Neuronal stem cell (in vitro differentiated cells): ENCODE data around the gene KIF7.

Experiments
- DNase-seq: peaks from one replicate; pipeline ENCODE4 v3.0.0-alpha.2; 2013; ENCODE audit warnings: low spot score
- H2AFZ ChIP-seq: one replicate; pipeline ENCODE4 v1.6.1; 2013; ENCODE audit warnings: mild to moderate bottlenecking, low read length, inconsistent platforms
- H2AK5ac ChIP-seq: 2 replicates; pipeline ENCODE4 v1.6.1; 2013; ENCODE audit warnings: low read depth, mild to moderate bottlenecking, inconsistent platforms, low read length, moderate library complexity, mixed read lengths
- H2BK120ac ChIP-seq: 2 replicates; pipeline ENCODE4 v1.6.1; 2013; ENCODE audit warnings: low read depth, mild to moderate bottlenecking, inconsistent platforms, low read length, moderate library complexity, mixed read lengths
- H2BK12ac ChIP-seq: one replicate; pipeline ENCODE4 v1.6.1; 2013; ENCODE audit warnings: low read length, inconsistent platforms
- H2BK15ac ChIP-seq: 2 replicates; pipeline ENCODE4 v1.6.1; 2013; ENCODE audit warnings: mild to moderate bottlenecking, low read length, inconsistent platforms, mixed read lengths
- H2BK5ac ChIP-seq: one replicate; pipeline ENCODE4 v1.6.1; 2013; ENCODE audit warnings: inconsistent platforms, mild to moderate bottlenecking, low read length, moderate library complexity
- H3K14ac ChIP-seq: one replicate; pipeline ENCODE4 v1.6.1; 2013; ENCODE audit warnings: low read length, inconsistent platforms
- H3K18ac ChIP-seq: 2 replicates; pipeline ENCODE4 v1.6.1; 2013; ENCODE audit warnings: low read length, inconsistent platforms
- H3K23ac ChIP-seq: 2 replicates; pipeline ENCODE4 v1.6.1; 2013; ENCODE audit warnings: low read depth, mild to moderate bottlenecking, mixed read lengths, low read length, inconsistent platforms; ENCODE audit not compliant: poor library complexity
- H3K27ac ChIP-seq: replicated peaks from 3 replicates; pipeline ENCODE4 v1.5.1; 2013; ENCODE audit warnings: low read length, inconsistent platforms
- H3K27me3 ChIP-seq, 3 experiments: 2 replicates each; pipeline ENCODE4 v1.6.1; 2013; ENCODE audit warnings: low read length in 3 of 3, mild to moderate bottlenecking in 2 of 3, inconsistent platforms in 1 of 3, low read depth in 1 of 3, mixed read lengths in 1 of 3, moderate library complexity in 1 of 3; ENCODE audit not compliant: control insufficient read depth in 3 of 3, insufficient read depth in 3 of 3
- H3K36me3 ChIP-seq, 2 donors: replicated peaks in 1 of 2; 2 replicates each; pipeline ENCODE4 v1.6.1; 2013; ENCODE audit warnings: low read length in 2 of 2; ENCODE audit not compliant: control insufficient read depth in 2 of 2, insufficient read depth in 2 of 2
- H3K4ac ChIP-seq: 2 replicates; pipeline ENCODE4 v1.6.1; 2013; ENCODE audit warnings: inconsistent platforms, mild to moderate bottlenecking, low read length, moderate library complexity
- H3K4me1 ChIP-seq, 2 donors: 1 replicate in 1 of 2; 2 replicates in 1 of 2; pipeline ENCODE4 v1.6.1; 2013; ENCODE audit warnings: low read length in 2 of 2, low read depth in 1 of 2; ENCODE audit not compliant: control insufficient read depth in 2 of 2, insufficient read depth in 1 of 2
- H3K4me2 ChIP-seq: one replicate; pipeline ENCODE4 v1.6.1; 2013; ENCODE audit warnings: mild to moderate bottlenecking, low read length, inconsistent platforms; ENCODE audit not compliant: insufficient read depth, poor library complexity, severe bottlenecking
- H3K4me3 ChIP-seq, 2 donors: 2 replicates each; pipeline ENCODE4 v1.5.1; 2013; ENCODE audit warnings: low read length in 2 of 2, mild to moderate bottlenecking in 2 of 2, inconsistent platforms in 1 of 2, moderate library complexity in 1 of 2
- H3K79me1 ChIP-seq: one replicate; pipeline ENCODE4 v1.6.1; 2013; ENCODE audit warnings: low read depth, mild to moderate bottlenecking, inconsistent platforms, low read length, moderate library complexity
- H3K9ac ChIP-seq: one replicate; pipeline ENCODE4 v1.6.1; 2013; ENCODE audit warnings: mild to moderate bottlenecking, low read depth, low read length, inconsistent platforms; ENCODE audit not compliant: poor library complexity
- H3K9me3 ChIP-seq, 2 donors: replicated peaks in 1 of 2; 2 replicates each; pipeline versions ENCODE3 to v1.6.1; 2013; ENCODE audit warnings: low read length in 2 of 2, mild to moderate bottlenecking in 2 of 2, inconsistent platforms in 1 of 2, low read depth in 1 of 2, mixed read lengths in 1 of 2, moderate library complexity in 1 of 2; ENCODE audit not compliant: control insufficient read depth in 2 of 2, insufficient read depth in 1 of 2
- H4K8ac ChIP-seq: one replicate; pipeline ENCODE4 v1.6.1; 2013; ENCODE audit warnings: low read depth, mild to moderate bottlenecking, inconsistent platforms, low read length, moderate library complexity
- H4K91ac ChIP-seq: one replicate; pipeline ENCODE4 v1.6.1; 2013; ENCODE audit warnings: low read length, low read depth, mild to moderate bottlenecking, inconsistent platforms; ENCODE audit not compliant: poor library complexity
- WGBS, 2 donors: extraction: QIAGEN DNeasy Blood & Tissue Kit; methylation state at CpG; one replicate each; pipeline ENCODE4 v1.1.7; 2013; ENCODE audit warnings: missing lambda C conversion rate in 2 of 2, mixed read lengths in 1 of 2; ENCODE audit not compliant: insufficient read length in 2 of 2, insufficient replicate concordance in 1 of 2; ENCODE audit errors: extremely low coverage in 2 of 2; 5-methylcytosine and 5-hydroxymethylcytosine counted together

Gene KIF7

DNA sequence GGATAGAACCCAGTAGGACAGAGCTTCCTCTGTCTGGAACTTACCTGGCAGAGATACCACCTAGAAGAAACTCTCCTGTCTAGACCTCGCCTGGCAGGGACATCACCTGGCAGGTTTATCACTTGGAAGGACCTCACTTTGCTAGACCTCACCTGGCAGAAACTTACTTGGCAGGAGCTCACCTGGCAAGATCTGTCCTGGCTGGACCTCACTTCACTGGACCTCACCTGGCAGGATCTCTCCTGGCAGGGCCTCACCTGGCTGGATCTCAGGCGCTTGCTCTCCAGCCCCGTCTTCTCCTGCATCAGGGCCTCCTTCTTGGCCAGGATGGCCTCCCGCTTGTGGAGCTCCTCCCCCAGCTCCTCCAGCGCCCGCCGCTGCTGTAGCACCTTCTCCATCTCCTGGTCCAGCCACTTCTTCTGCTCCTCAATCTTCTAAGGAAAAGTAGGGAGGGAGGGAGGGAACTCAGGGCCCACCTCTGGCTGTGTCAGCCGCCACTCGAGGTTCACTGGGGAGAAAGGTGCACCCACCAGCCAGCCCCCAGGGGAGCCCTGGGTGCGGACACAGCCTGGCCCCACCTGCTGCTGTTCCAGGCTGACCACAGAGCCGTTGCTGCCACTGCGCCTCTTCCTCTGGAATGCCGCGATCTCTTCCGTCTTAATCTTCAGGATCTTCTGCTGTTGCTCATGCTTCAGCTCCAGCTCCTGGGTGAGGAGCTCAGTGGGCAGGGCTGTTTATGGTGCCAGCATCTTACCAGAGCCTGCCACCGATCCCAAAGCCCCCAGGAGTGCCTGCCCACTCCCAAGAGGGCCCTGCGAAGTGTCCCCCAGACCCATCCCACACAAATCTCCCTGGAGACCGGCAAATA lies 22.5 kb downstream of the KIF7 start:
- Histone ChIP-seq H2AK5ac (no peak overlapping the region), H3K9ac (no peak overlapping the region), H3K79me1 (no peaks in the 10 kb centered on the region), H2BK5ac (no peak overlapping the region), H4K91ac (no peak overlapping the region), H3K36me3 (peaks cover 53 to 59% of the 10 kb centered on the region in 2 donors), H2BK15ac (no peak overlapping the region), H3K4me2 (no peak overlapping the region), H2AFZ (no peak overlapping the region), H3K4me3 (no peak overlapping the region), H3K23ac (no peak overlapping the region), H4K8ac (no peak overlapping the region), H3K27ac (no peak overlapping the region), H3K27me3 (no peaks in the 10 kb centered on the region), H2BK120ac (no peak overlapping the region), H3K14ac (no peak overlapping the region), H2BK12ac (no peak overlapping the region), H3K9me3 (peaks cover 15 to 31% of the 10 kb centered on the region in 2 donors), H3K4ac (no peak overlapping the region), H3K4me1 (no peaks in the 10 kb centered on the region), H3K18ac (no peak overlapping the region)
- WGBS, 2 donors, result no CpG with 5 or more reads among the region's 18 CpGs
- no peak for DNase-seq

GRCh38 chr15:89631902-89632264 lies 23.4 kb downstream of the KIF7 start:
- Histone ChIP-seq H3K27me3 (no peaks in the 10 kb centered on the region), H3K23ac (no peak overlapping the region), H3K18ac (no peak overlapping the region), H2BK5ac (no peak overlapping the region), H3K14ac (no peak overlapping the region), H3K4me2 (no peak overlapping the region), H3K4me1 (no peaks in the 10 kb centered on the region), H3K4ac (no peak overlapping the region), H3K9ac (no peak overlapping the region), H2AK5ac (no peak overlapping the region), H3K9me3 (peaks cover 15 to 31% of the 10 kb centered on the region in 2 donors), H2BK12ac (no peak overlapping the region), H2BK120ac (no peak overlapping the region), H4K91ac (no peak overlapping the region), H3K79me1 (no peaks in the 10 kb centered on the region), H2BK15ac (no peak overlapping the region), H3K4me3 (no peak overlapping the region), H4K8ac (no peak overlapping the region), H3K36me3 (peaks cover 61 to 68% of the 10 kb centered on the region in 2 donors), H2AFZ (no peak overlapping the region), H3K27ac (no peak overlapping the region)
- WGBS, 2 donors, result no CpG with 5 or more reads among the region's 10 CpGs
- DNase-seq, result no peak

- peak overlapping the region; percentile 2 for H3K23ac ChIP-seq
Observed at GRCh38 chr15:89630974-89631901, 24.0 kb downstream of the KIF7 start.

GRCh38 chr15:89630260-89630659 lies 25.0 kb downstream of the KIF7 start:
- Histone ChIP-seq H2BK120ac (no peak overlapping the region), H3K4ac (no peak overlapping the region), H2BK15ac (no peak overlapping the region), H3K27me3 (no peaks in the 10 kb centered on the region), H2BK5ac (no peak overlapping the region), H3K4me1 (no peaks in the 10 kb centered on the region), H3K4me3 (no peak overlapping the region), H2BK12ac (no peak overlapping the region), H2AK5ac (no peak overlapping the region), H3K79me1 (no peaks in the 10 kb centered on the region), H3K4me2 (no peak overlapping the region), H3K23ac (no peak overlapping the region), H2AFZ (no peak overlapping the region), H3K9ac (no peak overlapping the region), H3K18ac (no peak overlapping the region), H4K8ac (peak overlapping the region; percentile 84), H4K91ac (no peak overlapping the region), H3K14ac (no peak overlapping the region), H3K27ac (no peak overlapping the region), H3K36me3 (peaks cover 74 to 84% of the 10 kb centered on the region in 2 donors), H3K9me3 (peaks cover 15 to 31% of the 10 kb centered on the region in 2 donors)
- WGBS, 2 donors, result no CpG with 5 or more reads among the region's 14 CpGs
- DNase-seq, result no peak

More at GRCh38 chr15:89630974-89631901, 24.0 kb downstream of the KIF7 start:
- Histone ChIP-seq H3K14ac (no peak overlapping the region), H2BK15ac (no peak overlapping the region), H3K18ac (no peak overlapping the region), H2AFZ (no peak overlapping the region), H4K91ac (no peak overlapping the region), H3K27me3 (no peaks in the 10 kb centered on the region), H4K8ac (peak overlapping the region; percentile 92), H2BK12ac (no peak overlapping the region), H3K27ac (no peak overlapping the region), H3K4me2 (no peak overlapping the region), H3K9me3 (peaks cover 15 to 31% of the 10 kb centered on the region in 2 donors), H3K4me3 (no peak overlapping the region), H3K36me3 (peaks cover 65 to 75% of the 10 kb centered on the region in 2 donors), H3K9ac (no peak overlapping the region), H3K4me1 (no peaks in the 10 kb centered on the region), H2BK120ac (no peak overlapping the region), H3K79me1 (no peaks in the 10 kb centered on the region), H2BK5ac (no peak overlapping the region), H2AK5ac (no peak overlapping the region), H3K4ac (no peak overlapping the region)
- no peak for DNase-seq
- WGBS, 2 donors, result no CpG with 5 or more reads among the region's 30 CpGs
